GM23338 (cell line): ENCODE results near the gene MAP2K3.

ENCODE experiments used
- CTCF ChIP-seq, 2 experiments: fragments of 200-600 bp in 1 of 2; sonication (generic) in 1 of 2; conservative IDR thresholded peaks; 2 replicates each; pipeline versions ENCODE4 v1.5.1 to v1.6.1; 2016 to 2017; ENCODE audit warnings: antibody characterized with exemption in 2 of 2, low read depth in 2 of 2, mild to moderate bottlenecking in 2 of 2, moderate library complexity in 1 of 2
- ETS1 ChIP-seq: IDR thresholded peaks from 2 replicates; pipeline ENCODE4 v1.6.1; 2016; ENCODE audit warnings: antibody characterized with exemption
- EZH2 ChIP-seq: fragments of 200-600 bp; sonication (generic); IDR thresholded peaks from one replicate; pipeline ENCODE4 v1.8.0; 2017; ENCODE audit warnings: antibody characterized with exemption, mild to moderate bottlenecking, low read depth; ENCODE audit not compliant: unreplicated experiment
- EZH2phosphoT487 ChIP-seq: fragments of 200-600 bp; sonication (generic); IDR thresholded peaks from one replicate; pipeline ENCODE4 v1.8.1; 2018; ENCODE audit warnings: antibody characterized with exemption; ENCODE audit not compliant: unreplicated experiment
- JUNB ChIP-seq: IDR thresholded peaks from one replicate; pipeline ENCODE4 v1.6.1; 2016; ENCODE audit warnings: antibody characterized with exemption; ENCODE audit not compliant: unreplicated experiment
- NANOG ChIP-seq: IDR thresholded peaks from 2 replicates; pipeline ENCODE4 v1.6.1; 2016; ENCODE audit warnings: antibody characterized with exemption, borderline replicate concordance
- POLR2AphosphoS5 ChIP-seq: IDR thresholded peaks from 2 replicates; pipeline ENCODE4 v1.6.1; 2016; ENCODE audit warnings: antibody characterized with exemption, low read depth
- REST ChIP-seq: IDR thresholded peaks from one replicate; pipeline ENCODE4 v1.6.1; 2018; ENCODE audit warnings: antibody characterized with exemption; ENCODE audit not compliant: unreplicated experiment
- ZNF114 ChIP-seq: fragments of 250-450 bp; sonication (Bioruptor Pico); IDR thresholded peaks from 2 replicates; pipeline ENCODE4 v1.5.0; 2020; ENCODE audit warnings: mild to moderate bottlenecking, moderate library complexity

GRCh38 chr17:21242026-21242697, 42.3 kb upstream of the MAP2K3 start:
- no peak for TF ChIP-seq EZH2
- no peak for TF ChIP-seq POLR2AphosphoS5
- no peak for TF ChIP-seq CTCF (conservative IDR thresholded peaks at IDR 0.05; ENCODE audit: low read depth in 2 of 2)
- TF ChIP-seq JUNB: no peak
- TF ChIP-seq EZH2phosphoT487: no peak
- no peak for TF ChIP-seq REST
- TF ChIP-seq NANOG: no peak
- TF ChIP-seq ETS1: no peak
- TF ChIP-seq ZNF114: no peak
